KOPT-K1 (cell line): ENCODE results near the gene KIF6.

Experiments used
- H3K27ac ChIP-seq: fragments of 200-600 bp; sonication (generic); 2 replicates; pipeline ENCODE4 v1.5.1; 2016; ENCODE audit warnings: antibody characterized with exemption, mild to moderate bottlenecking, low read depth, low read length; ENCODE audit not compliant: poor library complexity, severe bottlenecking
- H3K36me3 ChIP-seq: fragments of 200-600 bp; sonication (generic); 2 replicates; pipeline ENCODE4 v1.5.1; 2017; ENCODE audit warnings: antibody characterized with exemption, mild to moderate bottlenecking, low read length, moderate library complexity; ENCODE audit not compliant: insufficient read depth
- H3K9me3 ChIP-seq: fragments of 200-600 bp; sonication (generic); 2 replicates; pipeline ENCODE4 v1.5.1; 2017; ENCODE audit warnings: antibody characterized with exemption, low read length, mild to moderate bottlenecking; ENCODE audit not compliant: insufficient read depth, poor library complexity, severe bottlenecking

Gene KIF6

GRCh38 chr6:39419607-39420006 is 305.6 kb downstream of the KIF6 start:
- no peak overlapping the region for H3K27ac ChIP-seq
- no peaks in the 10 kb centered on the region for H3K9me3 ChIP-seq

GRCh38 chr6:39417440-39417839 is 307.8 kb downstream of the KIF6 start:
- H3K9me3 ChIP-seq = no peaks in the 10 kb centered on the region
- no peaks in the 10 kb centered on the region for H3K36me3 ChIP-seq
- H3K27ac ChIP-seq = no peak overlapping the region

More at GRCh38 chr6:39419607-39420006, 305.6 kb downstream of the KIF6 start:
- H3K36me3 ChIP-seq = no peaks in the 10 kb centered on the region

- no peaks in the 10 kb centered on the region for H3K36me3 ChIP-seq
- H3K27ac ChIP-seq = no peak overlapping the region
- no peaks in the 10 kb centered on the region for H3K9me3 ChIP-seq
Observed at GRCh38 chr6:39416728-39417127, 308.5 kb downstream of the KIF6 start.

- Histone ChIP-seq H3K9me3 (no peaks in the 10 kb centered on the region), H3K27ac (no peak overlapping the region), H3K36me3 (no peaks in the 10 kb centered on the region)
Observed at GRCh38 chr6:39416026-39416425, 309.2 kb downstream of the KIF6 start.

- H3K27ac ChIP-seq = no peak overlapping the region
- H3K36me3 ChIP-seq = no peaks in the 10 kb centered on the region
- H3K9me3 ChIP-seq = no peaks in the 10 kb centered on the region
Observed at GRCh38 chr6:39415482-39415881, 309.7 kb downstream of the KIF6 start.

- H3K36me3 ChIP-seq = no peaks in the 10 kb centered on the region
- no peak overlapping the region for H3K27ac ChIP-seq
- H3K9me3 ChIP-seq = no peaks in the 10 kb centered on the region
Observed at GRCh38 chr6:39411465-39411864, 313.7 kb downstream of the KIF6 start.

GRCh38 chr6:39411001-39411400 is 314.2 kb downstream of the KIF6 start:
- Histone ChIP-seq H3K27ac (no peak overlapping the region), H3K9me3 (no peaks in the 10 kb centered on the region), H3K36me3 (no peaks in the 10 kb centered on the region)

GRCh38 chr6:39409889-39410288 is 315.3 kb downstream of the KIF6 start:
- Histone ChIP-seq H3K36me3 (no peaks in the 10 kb centered on the region), H3K27ac (no peak overlapping the region), H3K9me3 (no peaks in the 10 kb centered on the region)

GRCh38 chr6:39407446-39407993 is 317.7 kb downstream of the KIF6 start:
- Histone ChIP-seq H3K9me3 (no peaks in the 10 kb centered on the region), H3K27ac (no peak overlapping the region), H3K36me3 (no peaks in the 10 kb centered on the region)

GRCh38 chr6:39404312-39404711 is 320.9 kb downstream of the KIF6 start:
- H3K9me3 ChIP-seq = no peaks in the 10 kb centered on the region

GRCh38 chr6:39403304-39403703 is 321.9 kb downstream of the KIF6 start:
- no peaks in the 10 kb centered on the region for H3K9me3 ChIP-seq

More at GRCh38 chr6:39404312-39404711, 320.9 kb downstream of the KIF6 start:
- H3K36me3 ChIP-seq = no peaks in the 10 kb centered on the region
- no peak overlapping the region for H3K27ac ChIP-seq

GRCh38 chr6:39402239-39402751 is 322.9 kb downstream of the KIF6 start:
- H3K9me3 ChIP-seq = no peaks in the 10 kb centered on the region
- H3K27ac ChIP-seq = no peak overlapping the region
- H3K36me3 ChIP-seq = no peaks in the 10 kb centered on the region

More at GRCh38 chr6:39403304-39403703, 321.9 kb downstream of the KIF6 start:
- H3K36me3 ChIP-seq = no peaks in the 10 kb centered on the region
- no peak overlapping the region for H3K27ac ChIP-seq

GRCh38 chr6:39401376-39401775 is 323.8 kb downstream of the KIF6 start:
- Histone ChIP-seq H3K36me3 (no peaks in the 10 kb centered on the region), H3K9me3 (no peaks in the 10 kb centered on the region), H3K27ac (no peak overlapping the region)

GRCh38 chr6:39400026-39400425 is 325.2 kb downstream of the KIF6 start:
- H3K36me3 ChIP-seq = no peaks in the 10 kb centered on the region
- H3K9me3 ChIP-seq = no peaks in the 10 kb centered on the region
- no peak overlapping the region for H3K27ac ChIP-seq

GRCh38 chr6:39396854-39397253 is 328.4 kb downstream of the KIF6 start:
- no peaks in the 10 kb centered on the region for H3K9me3 ChIP-seq
- no peak overlapping the region for H3K27ac ChIP-seq
- no peaks in the 10 kb centered on the region for H3K36me3 ChIP-seq

GRCh38 chr6:39393075-39393474 is 332.1 kb downstream of the KIF6 start:
- Histone ChIP-seq H3K36me3 (no peaks in the 10 kb centered on the region), H3K27ac (no peak overlapping the region), H3K9me3 (no peaks in the 10 kb centered on the region)
